Daoy (cell line): Measurements from ENCODE around the gene SLC39A5. TPM values are rescaled to one million over a fixed set of nuclear protein-coding genes. Genes with fewer than 3 reads are reported as not detected.
A peak's percentile ranks its signal among the peaks of the same experiment; 100 is the strongest.

ENCODE experiments used
- DNase-seq: peaks from one replicate; pipeline ENCODE4 v3.0.0-alpha.2; 2015; ENCODE audit warnings: low read depth
- total RNA-seq: library from RNA; depleted of rRNA; stranded (reverse); fragments of >200 nt; shearing (Covaris generic); gene quantifications from 2 replicates; pipeline ENCODE4 v1.2.3, GENCODE V29; 2014; rRNA removed

SLC39A5 gene
- total RNA-seq: 0.11 TPM in 1 of 2 replicates, not detected in the other

- no peak for DNase-seq
Observed at GRCh38 chr12:56229916-56230431, at the start of gene SLC39A5. Gene SLC39A5 (plus strand): TSS chr12:56230051. CDS start chr12:56231275, 1,224 bp downstream.

GRCh38 chr12:56186957-56187356 lies 42.9 kb upstream of the SLC39A5 start:
- no peak for DNase-seq

- no peak for DNase-seq
Observed at GRCh38 chr12:56188131-56188777, 41.6 kb upstream of the SLC39A5 start.

- no peak for DNase-seq
Observed at GRCh38 chr12:56188778-56189098, 41.1 kb upstream of the SLC39A5 start.

- DNase-seq: peak; percentile 93
Observed at GRCh38 chr12:56189099-56189917, 40.5 kb upstream of the SLC39A5 start, which contains the start of gene SMARCC2. Gene SMARCC2 (minus strand): TSS chr12:56189483. CDS start chr12:56189461, 22 bp downstream.

- DNase-seq: peak; percentile 94
Observed at GRCh38 chr12:56189918-56190694, 39.7 kb upstream of the SLC39A5 start.

GRCh38 chr12:56190695-56191155 lies 39.1 kb upstream of the SLC39A5 start:
- DNase-seq: no peak

GRCh38 chr12:56192582-56192981 lies 37.3 kb upstream of the SLC39A5 start:
- DNase-seq: no peak

GRCh38 chr12:56193025-56193578 lies 36.7 kb upstream of the SLC39A5 start:
- peak; percentile 78 for DNase-seq

GRCh38 chr12:56196818-56197550 lies 32.9 kb upstream of the SLC39A5 start:
- DNase-seq: peak; percentile 85

GRCh38 chr12:56197921-56198635 lies 31.8 kb upstream of the SLC39A5 start:
- no peak for DNase-seq

GRCh38 chr12:56198836-56199235 lies 31.0 kb upstream of the SLC39A5 start:
- DNase-seq: no peak

GRCh38 chr12:56202366-56202765 lies 27.5 kb upstream of the SLC39A5 start:
- DNase-seq: no peak

GRCh38 chr12:56202838-56203237 lies 27.0 kb upstream of the SLC39A5 start:
- no peak for DNase-seq

GRCh38 chr12:56204275-56204674 lies 25.6 kb upstream of the SLC39A5 start:
- DNase-seq: no peak

GRCh38 chr12:56205445-56205844 lies 24.4 kb upstream of the SLC39A5 start:
- DNase-seq: no peak

GRCh38 chr12:56206452-56207166 lies 23.2 kb upstream of the SLC39A5 start:
- peak; percentile 56 for DNase-seq

- DNase-seq: no peak
Observed at GRCh38 chr12:56208006-56208405, 21.8 kb upstream of the SLC39A5 start.

- no peak for DNase-seq
Observed at GRCh38 chr12:56212361-56212760, 17.5 kb upstream of the SLC39A5 start.

GRCh38 chr12:56213878-56214277 lies 16.0 kb upstream of the SLC39A5 start:
- DNase-seq: no peak
